Psoas muscle (tissue), 8 donors: ENCODE data around the gene KLHL30. TPM values are rescaled to one million over a fixed set of nuclear protein-coding genes. Genes with fewer than 3 reads are reported as not detected.

Experiments used
- ATAC-seq, 4 donors: fragments of 200-7000 bp; cut with Tn5 transposase; one replicate each; pipeline ENCODE4 v1.9.1; 2020; ENCODE audit warnings: moderate library complexity in 3 of 4, mild to moderate bottlenecking in 2 of 4
- DNase-seq, 2 donors: peaks; one replicate each; pipeline ENCODE4 v3.0.0-alpha.2; 2020
- H3K27ac ChIP-seq: fragments of 200-600 bp; one replicate; pipeline ENCODE4 v1.8.0; 2022
- H3K27me3 ChIP-seq, 3 donors: fragments of 200-600 bp in 1 of 3; one replicate each; pipeline versions ENCODE4 v1.6.1 to v1.8.0; 2013 to 2022; ENCODE audit warnings: low read length in 2 of 3, mild to moderate bottlenecking in 2 of 3, moderate library complexity in 1 of 3; ENCODE audit not compliant: insufficient read depth in 3 of 3
- H3K36me3 ChIP-seq, 2 donors: fragments of 200-600 bp in 1 of 2; one replicate each; pipeline versions ENCODE4 v1.6.1 to v1.8.0; 2013 to 2022; ENCODE audit warnings: low read depth in 1 of 2, mild to moderate bottlenecking in 1 of 2, moderate library complexity in 1 of 2; ENCODE audit not compliant: insufficient read depth in 1 of 2
- H3K4me1 ChIP-seq: fragments of 200-600 bp; one replicate; pipeline ENCODE4 v1.8.0; 2022
- H3K4me3 ChIP-seq: fragments of 200-600 bp; one replicate; pipeline ENCODE4 v1.8.0; 2022; ENCODE audit warnings: mild to moderate bottlenecking
- H3K9me3 ChIP-seq: fragments of 200-600 bp; one replicate; pipeline ENCODE4 v1.8.0; 2022
- WGBS, 3 donors: extraction: QIAGEN DNeasy Blood & Tissue Kit; methylation state at CpG; one replicate each; pipeline versions ENCODE4 v1.1.6 to v1.1.7; 2013; 5-methylcytosine and 5-hydroxymethylcytosine counted together
- intact Hi-C, 2 donors: fragments of 100-400 bp; cut with DNase I; formaldehyde crosslinking; loops; one replicate each; pipeline versions ENCODE4 v1.11.0 to v1.14.2; 2022
- polyA plus RNA-seq, 3 donors: library from polyadenylated mRNA; stranded (reverse); fragments of 200-250 nt; gene quantifications; one replicate each; pipeline ENCODE4 v1.2.3, GENCODE V29; 2013
- total RNA-seq, 4 donors: library from RNA; stranded (reverse); fragmentation: NEBNext Ultra II Directional in 2 of 4; extraction: Animal tissue kit (Norgen Biotek cat#: 25700) in 2 of 4; gene quantifications; one replicate each; pipeline versions ENCODE4 v1.2.1 to v1.2.4, GENCODE V29; 2021 to 2023
- TF ChIP-seq, protein P1 (sequence below): fragments of 200-600 bp; IDR thresholded peaks from one replicate; pipeline ENCODE4 v1.8.0; 2022; ENCODE audit warnings: antibody characterized with exemption
- donor health status: healthy with polysubstance abuse.
- donor health status: DM: no; HTN: no; CAD: no; lungs with moderate emphysema.
- donor health status: Bipolar disorder and iron deficiency.
- donor health status: healthy.
- donor health status: DM: yes; HTN: yes; CAD: no.
- donor health status: DM: no; HTN: no; CAD: no.
- donor health status: DM: no; HTN: no; CAD: no.
- donor health status: DM: yes; HTN: yes; CAD: no.

KLHL30 gene
- total and polyA plus RNA-seq, 7 donors = 67.7 to 175 (median 121) TPM

- TF ChIP-seq, protein P1, sequence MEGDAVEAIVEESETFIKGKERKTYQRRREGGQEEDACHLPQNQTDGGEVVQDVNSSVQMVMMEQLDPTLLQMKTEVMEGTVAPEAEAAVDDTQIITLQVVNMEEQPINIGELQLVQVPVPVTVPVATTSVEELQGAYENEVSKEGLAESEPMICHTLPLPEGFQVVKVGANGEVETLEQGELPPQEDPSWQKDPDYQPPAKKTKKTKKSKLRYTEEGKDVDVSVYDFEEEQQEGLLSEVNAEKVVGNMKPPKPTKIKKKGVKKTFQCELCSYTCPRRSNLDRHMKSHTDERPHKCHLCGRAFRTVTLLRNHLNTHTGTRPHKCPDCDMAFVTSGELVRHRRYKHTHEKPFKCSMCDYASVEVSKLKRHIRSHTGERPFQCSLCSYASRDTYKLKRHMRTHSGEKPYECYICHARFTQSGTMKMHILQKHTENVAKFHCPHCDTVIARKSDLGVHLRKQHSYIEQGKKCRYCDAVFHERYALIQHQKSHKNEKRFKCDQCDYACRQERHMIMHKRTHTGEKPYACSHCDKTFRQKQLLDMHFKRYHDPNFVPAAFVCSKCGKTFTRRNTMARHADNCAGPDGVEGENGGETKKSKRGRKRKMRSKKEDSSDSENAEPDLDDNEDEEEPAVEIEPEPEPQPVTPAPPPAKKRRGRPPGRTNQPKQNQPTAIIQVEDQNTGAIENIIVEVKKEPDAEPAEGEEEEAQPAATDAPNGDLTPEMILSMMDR = no peak
- H3K4me3 ChIP-seq = no peak overlapping the region
- no peaks in the 10 kb centered on the region for H3K36me3 ChIP-seq
- DNase-seq (peak in 1 of 2 donors; percentile 27), ATAC-seq (no peak)
- H3K4me1 ChIP-seq = no peaks in the 10 kb centered on the region
- no peak overlapping the region for H3K27ac ChIP-seq
- no peaks in the 10 kb centered on the region for H3K9me3 ChIP-seq
- 87 to 90% (median 90%) methylated on average over 18 to 19 of the region's 19 CpGs for WGBS, 3 donors
- no peaks in the 10 kb centered on the region for H3K27me3 ChIP-seq
- intact Hi-C loops = no loop called here
Measured at GRCh38 chr2:238097201-238097987, 41.1 kb upstream of the KLHL30 start.

DNA sequence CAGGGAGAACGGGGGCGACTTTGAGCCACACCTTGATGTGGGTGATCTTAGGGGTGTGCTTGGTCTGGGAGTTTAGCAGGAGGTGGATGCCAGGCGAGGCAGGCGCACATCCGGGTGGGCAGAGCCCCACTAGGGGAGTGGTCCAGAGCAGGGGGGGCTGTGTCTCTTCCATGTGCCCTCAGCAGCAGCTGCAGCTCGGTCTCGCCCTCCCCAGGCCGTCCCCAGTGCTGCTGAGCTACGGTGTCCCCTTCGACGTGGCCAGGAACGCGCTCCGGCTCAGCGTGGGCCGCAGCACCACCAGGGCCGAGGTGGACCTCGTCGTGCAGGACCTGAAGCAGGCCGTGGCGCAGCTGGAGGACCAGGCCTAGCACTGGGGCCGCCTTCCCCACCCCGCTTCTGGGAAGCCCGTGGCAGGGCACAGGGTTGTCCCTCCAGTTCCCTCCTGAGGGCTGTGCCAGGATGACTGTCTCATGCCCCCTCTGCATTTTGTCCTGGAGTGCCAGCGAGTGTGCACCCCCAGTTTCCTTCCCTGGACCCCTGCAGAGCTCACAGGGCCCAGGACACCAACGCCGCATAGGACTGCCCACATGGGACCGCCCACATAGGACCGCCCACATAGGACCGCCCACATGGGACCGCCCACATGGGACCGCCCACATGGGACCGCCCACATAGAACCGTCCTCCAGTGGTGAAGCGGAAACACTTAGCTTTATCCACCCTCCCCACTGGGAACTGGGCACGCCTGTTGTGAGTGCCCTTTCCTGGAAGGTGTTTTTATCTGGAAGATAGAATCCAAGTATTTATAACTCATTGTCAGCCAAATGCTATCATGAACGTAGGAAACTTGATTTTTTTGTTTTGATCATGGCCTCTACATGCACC, 40.2 kb upstream of the KLHL30 start:
- Histone ChIP-seq H3K27me3 (no peaks in the 10 kb centered on the region), H3K4me1 (no peaks in the 10 kb centered on the region), H3K9me3 (no peaks in the 10 kb centered on the region), H3K27ac (no peak overlapping the region), H3K4me3 (no peak overlapping the region), H3K36me3 (no peaks in the 10 kb centered on the region)
- intact Hi-C loops = no loop called here
- DNase-seq (peak; percentile 52 to 66), ATAC-seq (peak; percentile 66 to 89 (median 82))
- 79 to 84% (median 81%) methylated on average over 31 to 37 of the region's 37 CpGs for WGBS, 3 donors
- TF ChIP-seq, protein P1 = no peak

DNA sequence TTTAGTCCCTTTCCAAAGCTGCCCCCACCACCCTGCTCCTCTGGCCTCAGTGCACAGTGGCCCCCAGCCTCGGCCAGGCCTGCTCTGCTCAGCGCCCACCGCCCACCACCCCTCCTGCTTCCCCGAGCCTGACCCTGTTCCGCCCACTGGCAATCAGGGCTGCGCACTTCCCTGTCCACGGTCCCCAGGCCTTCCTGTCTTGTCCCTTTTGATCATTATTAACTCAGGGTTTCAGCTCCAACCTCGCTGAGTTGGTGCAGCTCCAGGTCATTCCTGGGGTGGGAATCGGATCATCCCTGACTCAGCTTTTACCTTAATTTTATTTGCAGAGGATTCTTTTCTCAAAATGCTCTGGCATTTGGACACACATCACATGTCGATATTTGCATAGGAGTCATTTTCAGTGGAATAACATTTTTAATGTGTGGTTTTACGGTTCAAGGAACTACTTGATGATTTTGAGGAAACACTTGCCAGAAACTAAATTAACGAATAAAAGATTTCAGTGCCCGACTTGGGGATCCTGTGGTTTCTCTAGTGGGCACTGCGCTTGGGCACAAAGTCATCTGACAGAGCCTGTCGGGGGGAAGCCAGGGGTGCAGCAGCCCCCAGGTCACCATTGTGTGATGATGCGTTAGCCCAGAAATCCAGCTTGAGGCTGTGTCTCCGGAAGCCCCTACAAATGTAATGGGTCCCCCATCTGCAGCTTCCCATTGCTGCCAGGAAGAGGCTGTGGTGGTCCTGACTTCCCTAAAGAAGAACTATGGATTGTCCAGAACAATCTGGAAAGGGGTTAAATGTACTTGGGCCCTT, 39.4 kb upstream of the KLHL30 start:
- Histone ChIP-seq H3K36me3 (no peaks in the 10 kb centered on the region), H3K4me3 (no peak overlapping the region), H3K27me3 (no peaks in the 10 kb centered on the region), H3K9me3 (no peaks in the 10 kb centered on the region), H3K27ac (no peak overlapping the region), H3K4me1 (no peaks in the 10 kb centered on the region)
- ATAC-seq = no peak
- WGBS, 3 donors = 79 to 82% (median 82%) methylated on average over 17 of the region's 17 CpGs
- intact Hi-C loops = no loop called here
- TF ChIP-seq, protein P1 = no peak
- DNase-seq = peak; percentile 14 to 30

GRCh38 chr2:238099714-238100048, 38.8 kb upstream of the KLHL30 start:
- H3K27ac ChIP-seq = no peak overlapping the region
- 78 to 83% (median 82%) methylated on average over 10 of the region's 10 CpGs for WGBS, 3 donors
- H3K27me3 ChIP-seq = no peaks in the 10 kb centered on the region
- no peaks in the 10 kb centered on the region for H3K4me1 ChIP-seq
- H3K9me3 ChIP-seq = no peaks in the 10 kb centered on the region
- TF ChIP-seq, protein P1 = no peak
- no peaks in the 10 kb centered on the region for H3K36me3 ChIP-seq
- DNase-seq (peak in 1 of 2 donors; percentile 47), ATAC-seq (no peak)
- H3K4me3 ChIP-seq = no peak overlapping the region
- intact Hi-C loops = no loop called here
